GM04503 (cell line): ENCODE results near the gene NQO2.
A peak's percentile ranks its signal among the peaks of the same experiment; 100 is the strongest.

ENCODE experiments used
- DNase-seq: peaks from one replicate; pipeline ENCODE4 v3.0.0-alpha.2; 2012; ENCODE audit warnings: low read depth

The NQO2 gene

GRCh38 chr6:2999618-3000557 lies at the start of gene NQO2:
TSS of gene NQO2 (plus strand) at chr6:2999894. CDS start at chr6:3006553, 6,659 bp downstream.
- no peak for DNase-seq

DNA sequence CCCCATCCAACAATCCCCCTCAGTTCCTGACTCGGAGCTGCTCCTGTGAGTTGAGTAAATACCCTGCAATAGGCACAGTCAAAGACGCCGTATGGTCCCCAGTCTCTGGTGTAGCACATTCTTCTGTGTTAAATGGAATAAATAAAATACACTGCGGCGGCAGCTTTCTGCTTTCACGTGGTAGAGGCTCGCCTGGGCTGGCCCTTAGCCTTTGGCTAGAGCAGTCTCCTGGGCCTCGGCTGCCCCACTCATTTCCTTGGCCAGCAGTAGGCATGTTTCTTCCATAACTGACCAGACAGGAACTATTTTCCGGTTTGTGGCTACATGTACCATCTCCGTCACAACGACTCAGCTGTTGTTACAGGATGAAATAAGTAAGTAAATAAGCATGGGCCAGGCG lies 49.0 kb upstream of the NQO2 start:
- DNase-seq: no peak

DNA sequence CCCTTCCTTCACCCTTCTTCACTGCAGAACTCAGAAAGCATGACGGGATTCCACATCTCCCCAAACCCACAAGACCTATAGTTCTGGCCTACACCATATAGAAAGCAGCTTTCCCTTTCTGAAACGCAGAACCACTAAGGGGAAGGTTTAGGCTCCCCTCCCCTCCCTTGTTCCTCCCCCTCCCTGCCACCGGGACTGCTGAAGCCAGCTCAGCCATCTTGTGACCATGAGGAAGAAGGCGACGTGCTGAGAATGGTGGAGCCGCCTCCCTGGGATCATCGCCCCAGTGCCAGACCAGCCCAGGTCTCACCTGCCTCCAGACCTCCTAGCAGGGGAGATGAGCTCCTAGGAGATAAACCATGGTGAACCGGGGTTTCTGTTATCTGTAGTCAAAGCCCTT lies 48.0 kb upstream of the NQO2 start:
- DNase-seq: no peak

- peak; percentile 81 for DNase-seq
Measured at GRCh38 chr6:2952557-2953095, 47.1 kb upstream of the NQO2 start.

- DNase-seq: no peak
Measured at GRCh38 chr6:2953098-2953497, 46.6 kb upstream of the NQO2 start.

GRCh38 chr6:2956930-2957685 lies 42.6 kb upstream of the NQO2 start:
- DNase-seq: no peak

DNA sequence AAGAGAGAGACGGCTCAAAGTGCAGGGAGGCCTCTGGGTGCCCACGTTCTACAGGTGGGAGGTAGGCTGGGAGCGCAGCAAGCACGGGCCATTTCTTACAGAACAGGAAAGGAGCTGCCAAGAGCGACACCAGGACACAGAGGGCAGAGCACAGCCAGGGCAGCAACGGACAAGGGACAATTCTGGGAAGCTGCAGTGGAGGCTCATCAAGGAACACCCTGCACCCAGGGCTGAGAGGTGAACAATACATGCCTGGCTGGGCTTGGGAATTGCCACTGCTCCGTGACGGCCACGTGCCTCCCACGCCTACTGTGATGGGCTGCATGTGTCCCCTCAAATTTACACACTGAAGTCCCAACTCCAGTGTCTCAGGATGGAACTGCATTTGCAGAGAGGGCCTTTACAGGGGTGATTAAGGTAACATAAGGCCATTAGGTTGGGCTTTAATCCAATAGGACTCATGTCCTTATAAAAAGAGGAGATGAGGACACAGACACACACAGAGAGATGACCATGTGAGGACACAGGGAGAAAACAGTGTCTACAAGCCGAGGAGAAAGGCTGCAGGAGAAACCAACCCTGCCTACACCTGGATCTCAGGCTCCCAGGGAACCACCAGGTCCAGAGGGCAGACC lies 41.9 kb upstream of the NQO2 start:
- DNase-seq: no peak

DNA sequence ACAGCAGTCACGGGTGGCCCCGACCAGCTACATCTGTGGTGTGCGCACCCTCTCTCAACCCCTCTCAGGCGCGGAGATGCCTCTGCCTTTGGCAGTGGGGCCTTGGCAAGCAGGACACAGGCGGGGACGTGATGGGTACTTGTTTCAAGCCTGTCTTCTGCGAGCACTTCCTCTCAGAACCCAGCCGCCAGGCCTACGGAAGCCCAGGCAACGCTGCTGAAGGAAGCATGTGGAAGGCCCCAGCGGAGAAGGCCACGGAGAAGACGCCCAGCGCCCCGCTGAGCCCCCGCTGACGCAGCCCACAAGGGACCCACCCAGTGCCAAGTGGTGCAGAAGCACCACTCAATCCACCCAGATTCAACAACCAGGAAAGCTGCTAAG lies 41.4 kb upstream of the NQO2 start:
- DNase-seq: no peak

DNA sequence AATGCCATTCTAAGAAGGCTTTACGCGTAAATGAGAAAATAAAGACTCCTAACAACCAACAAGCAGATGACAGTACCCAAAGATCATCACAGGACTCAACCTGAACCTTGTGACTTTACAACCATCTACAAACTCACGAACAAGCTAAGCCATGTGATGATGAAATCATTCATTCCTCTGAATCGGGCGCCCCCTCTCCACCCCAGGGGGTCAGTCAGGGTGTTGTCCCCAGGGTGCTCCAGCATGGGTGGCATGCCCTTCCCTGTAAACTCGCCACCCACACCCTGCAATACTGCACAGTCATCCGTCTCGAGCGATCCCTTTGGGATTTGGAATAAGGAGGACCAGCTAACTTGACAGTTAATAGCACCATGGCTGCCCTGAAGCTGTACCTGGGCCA lies 40.9 kb upstream of the NQO2 start:
- no peak for DNase-seq

DNA sequence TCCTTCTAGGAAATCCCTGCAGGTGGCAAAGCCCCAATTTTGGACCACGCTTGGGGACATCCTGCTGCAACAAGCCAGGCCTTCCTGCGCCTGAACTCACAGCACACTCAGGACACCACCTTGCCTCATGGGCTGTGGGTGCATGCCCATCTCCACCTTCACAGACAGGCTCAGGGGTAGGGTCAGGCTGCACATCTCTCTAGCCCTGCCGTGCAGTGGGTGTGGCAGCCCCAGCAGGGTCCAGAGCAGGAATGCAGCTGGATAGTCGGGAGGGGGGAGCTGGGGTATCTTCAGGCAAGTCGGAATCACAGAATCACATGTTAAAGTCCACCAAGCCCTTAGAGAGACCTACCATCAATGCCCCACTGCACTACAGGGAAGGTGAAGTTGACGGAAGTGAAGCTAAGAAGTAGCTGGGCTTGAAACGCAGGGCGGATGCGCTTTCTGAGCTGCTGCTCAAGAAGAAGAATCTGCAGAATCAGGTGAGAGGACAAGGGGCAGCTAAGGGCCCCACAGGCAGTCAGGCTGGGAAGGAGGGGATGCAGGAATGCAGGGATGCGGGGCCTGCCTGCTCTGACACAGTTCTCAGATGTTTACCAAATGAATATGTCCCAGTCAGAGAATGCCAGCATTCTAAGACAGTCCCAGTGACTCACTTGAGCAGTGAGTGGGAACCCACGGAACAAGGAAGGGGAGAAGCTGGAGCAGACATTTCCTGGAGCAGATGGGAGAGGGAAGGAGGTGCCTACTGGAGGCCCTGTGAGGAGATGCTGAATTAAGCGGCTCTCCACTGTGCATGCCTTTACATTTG lies 39.6 kb upstream of the NQO2 start:
- peak; percentile 77 for DNase-seq

DNA sequence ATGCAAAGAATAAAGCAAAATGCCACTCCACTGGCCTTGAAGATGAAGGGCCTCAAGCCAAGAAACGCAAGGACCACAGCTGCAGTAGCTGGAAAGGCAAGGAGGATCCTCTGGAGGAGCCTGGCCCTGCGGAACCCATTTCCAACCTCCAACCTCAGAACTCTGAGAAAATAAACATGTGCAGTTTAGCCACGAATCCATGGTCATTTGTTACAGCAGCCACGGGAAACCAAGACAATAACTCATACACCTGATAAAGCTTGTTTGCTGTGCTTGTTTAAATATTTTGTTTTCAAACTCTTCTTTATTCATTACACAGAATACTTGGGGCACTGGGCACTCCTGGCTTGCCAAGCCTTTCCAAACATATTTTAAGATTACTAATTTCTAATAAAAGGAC lies 38.8 kb upstream of the NQO2 start:
- DNase-seq: no peak

- DNase-seq: no peak
Measured at GRCh38 chr6:2961506-2961905, 38.2 kb upstream of the NQO2 start.

- no peak for DNase-seq
Measured at GRCh38 chr6:2962004-2962403, 37.7 kb upstream of the NQO2 start.

- no peak for DNase-seq
Measured at GRCh38 chr6:2962636-2963035, 37.1 kb upstream of the NQO2 start.

DNA sequence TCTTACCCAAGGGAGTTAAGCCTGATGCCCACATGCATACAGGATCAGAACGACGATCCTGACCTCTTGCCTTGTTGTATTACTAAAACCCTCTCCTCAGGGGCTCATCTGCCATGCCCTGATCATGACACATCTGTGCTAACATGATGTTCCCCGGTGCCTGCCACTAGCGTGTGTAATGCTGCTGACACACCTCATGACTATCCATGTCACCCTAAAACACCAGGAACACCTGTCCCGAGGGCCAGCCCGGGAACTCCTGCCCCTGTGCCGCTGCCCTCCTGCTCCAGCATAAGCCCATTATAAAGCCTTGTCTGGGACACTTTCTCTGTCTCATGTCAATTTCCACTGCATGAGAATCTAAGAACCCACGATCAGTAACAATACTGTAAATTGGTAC lies 35.9 kb upstream of the NQO2 start:
- no peak for DNase-seq

- DNase-seq: no peak
Measured at GRCh38 chr6:2964793-2965505, 34.7 kb upstream of the NQO2 start.

GRCh38 chr6:2966347-2966746 lies 33.3 kb upstream of the NQO2 start:
- no peak for DNase-seq

GRCh38 chr6:2967936-2968335 lies 31.8 kb upstream of the NQO2 start:
- DNase-seq: no peak

GRCh38 chr6:2968600-2969135 lies 31.0 kb upstream of the NQO2 start:
- DNase-seq: no peak

- DNase-seq: no peak
Measured at GRCh38 chr6:2969549-2969948, 30.1 kb upstream of the NQO2 start.
